Naive thymus-derived CD8-positive, alpha-beta T cell (primary cell): ENCODE measurements around the gene RFWD3. TPM values are rescaled to one million over a fixed set of nuclear protein-coding genes. Genes with fewer than 3 reads are reported as not detected.

Experiments used
- ATAC-seq, 2 donors: fragments of 150-1000 bp; cut with Tn5 transposase in 1 of 2; sonication (Bioruptor Pico), chemical (Tn5 transposase) in 1 of 2; 1 replicate in 1 of 2; 2 replicates in 1 of 2; pipeline ENCODE4 v1.10.0; 2021; ENCODE audit warnings: mild to moderate bottlenecking in 2 of 2, moderate library complexity in 2 of 2
- POLR2A ChIA-PET: fragments of 350-600 bp; sonication (Branson Sonifier 250); formaldehyde crosslinking; loops from one replicate; lab custom pipeline; 2021; ENCODE audit warnings: antibody characterized with exemption; lab: Charles Lee
- DNase-seq, 10 donors: peaks; one replicate each; pipeline versions ENCODE4 v3.0.0 to v3.0.0-alpha.2; 2020 to 2022
- H3K27ac Mint-ChIP-seq, 10 donors: one replicate each; pipeline ENCODE4 v1.8.0; 2020 to 2022; ENCODE audit warnings: mild to moderate bottlenecking in 10 of 10, mixed read lengths in 10 of 10, moderate library complexity in 4 of 10, inconsistent platforms in 1 of 10
- H3K27me3 Mint-ChIP-seq, 5 donors: one replicate each; pipeline ENCODE4 v1.8.0; 2021 to 2022; ENCODE audit warnings: mixed read lengths in 5 of 5
- H3K36me3 Mint-ChIP-seq, 3 donors: one replicate each; pipeline ENCODE4 v1.8.0; 2020 to 2022; ENCODE audit warnings: mixed read lengths in 3 of 3, mild to moderate bottlenecking in 2 of 3, inconsistent platforms in 1 of 3
- H3K4me1 Mint-ChIP-seq, 4 donors: one replicate each; pipeline ENCODE4 v1.8.0; 2021 to 2022; ENCODE audit warnings: mixed read lengths in 4 of 4
- H3K4me3 Mint-ChIP-seq, 10 donors: one replicate each; pipeline ENCODE4 v1.8.0; 2020 to 2022; ENCODE audit warnings: mild to moderate bottlenecking in 10 of 10, mixed read lengths in 10 of 10, moderate library complexity in 6 of 10, inconsistent platforms in 1 of 10
- H3K9me3 Mint-ChIP-seq, 9 donors: one replicate each; pipeline ENCODE4 v1.8.0; 2020 to 2022; ENCODE audit warnings: mixed read lengths in 9 of 9, mild to moderate bottlenecking in 3 of 9, inconsistent platforms in 1 of 9, moderate library complexity in 1 of 9
- polyA plus RNA-seq, 3 donors: library from polyadenylated mRNA; unstranded; fragments of 300-500 nt; fragmentation: Illumina TruSeq; gene quantifications; one replicate each; pipeline ENCODE4 v1.2.3, GENCODE V29; 2021
- total RNA-seq, 8 experiments: library from RNA in 2 of 8; stranded (reverse) in 2 of 8; gene quantifications; one replicate each; pipeline ENCODE4 v1.2.3 and lab custom pipeline; 2021 to 2026

RFWD3 gene
- total and polyA plus RNA-seq, 5 experiments from 2014 or later, result 11.3 to 52.3 (median 22.6) TPM

GRCh38 chr16:74635303-74635702 lies 31.4 kb downstream of the RFWD3 start:
- Mint-ChIP-seq H3K27ac (peak overlapping the region in 1 of 10 donors; percentile 55), H3K36me3 (peaks cover 0 to 81% (median 10%) of the 10 kb centered on the region in 3 donors), H3K4me1 (no peaks in the 10 kb centered on the region), H3K27me3 (no peaks in the 10 kb centered on the region), H3K9me3 (no peaks in the 10 kb centered on the region), H3K4me3 (no peak overlapping the region)
- ATAC-seq (no peak), DNase-seq (no peak)
- POLR2A ChIA-PET, result no interaction called here

GRCh38 chr16:74633686-74634085 lies 33.0 kb downstream of the RFWD3 start:
- POLR2A ChIA-PET, result interaction anchor here (0.5 kb wide), 1 partner anchor 81 kb away, joined by 3 read pairs; no protein-coding TSS in a partner anchor
- Mint-ChIP-seq H3K9me3 (no peaks in the 10 kb centered on the region), H3K27me3 (no peaks in the 10 kb centered on the region), H3K36me3 (peaks cover 0 to 84% (median 10%) of the 10 kb centered on the region in 3 donors), H3K4me1 (no peaks in the 10 kb centered on the region), H3K4me3 (no peak overlapping the region), H3K27ac (no peak overlapping the region)
- no peak for DNase-seq
- ATAC-seq, result no peak

- Mint-ChIP-seq H3K36me3 (peaks cover 0 to 97% (median 8%) of the 10 kb centered on the region in 3 donors), H3K27me3 (no peaks in the 10 kb centered on the region)
- no peak for ATAC-seq
Measured at GRCh38 chr16:74627506-74628220, 39.0 kb downstream of the RFWD3 start.

GRCh38 chr16:74626741-74627416 lies 39.8 kb downstream of the RFWD3 start:
- peaks cover 0 to 98% (median 7%) of the 10 kb centered on the region in 3 donors for H3K36me3 Mint-ChIP-seq

More at GRCh38 chr16:74627506-74628220, 39.0 kb downstream of the RFWD3 start:
- H3K27ac Mint-ChIP-seq, result peak overlapping the region in 8 of 10 donors; percentile 3 to 86 (median 40)
- no peak for DNase-seq
- POLR2A ChIA-PET, result no interaction called here
- H3K9me3 Mint-ChIP-seq, result no peaks in the 10 kb centered on the region
- H3K4me1 Mint-ChIP-seq, result peaks cover 4 to 14% (median 6%) of the 10 kb centered on the region in 4 donors
- H3K4me3 Mint-ChIP-seq, result no peak overlapping the region

GRCh38 chr16:74625500-74626350 lies 41.0 kb downstream of the RFWD3 start:
- H3K36me3 Mint-ChIP-seq, result peaks cover 0 to 100% (median 10%) of the 10 kb centered on the region in 3 donors
- H3K27me3 Mint-ChIP-seq, result no peaks in the 10 kb centered on the region
- no peak for ATAC-seq
- no peak overlapping the region for H3K4me3 Mint-ChIP-seq
- H3K27ac Mint-ChIP-seq, result peak overlapping the region in 6 of 10 donors; percentile 3 to 50 (median 20)
- H3K4me1 Mint-ChIP-seq, result peaks cover 4 to 14% (median 6%) of the 10 kb centered on the region in 4 donors
- POLR2A ChIA-PET, result no interaction called here
- H3K9me3 Mint-ChIP-seq, result no peaks in the 10 kb centered on the region
- DNase-seq, result no peak

More at GRCh38 chr16:74626741-74627416, 39.8 kb downstream of the RFWD3 start:
- Mint-ChIP-seq H3K4me1 (peaks cover 4 to 14% (median 6%) of the 10 kb centered on the region in 4 donors), H3K27ac (peak overlapping the region in 7 of 10 donors; percentile 3 to 79 (median 27)), H3K4me3 (no peak overlapping the region), H3K9me3 (no peaks in the 10 kb centered on the region), H3K27me3 (no peaks in the 10 kb centered on the region)
- no peak for DNase-seq
- ATAC-seq, result no peak
- POLR2A ChIA-PET, result no interaction called here

GRCh38 chr16:74623839-74624235 lies 42.8 kb downstream of the RFWD3 start:
- no peaks in the 10 kb centered on the region for H3K9me3 Mint-ChIP-seq
- no peak overlapping the region for H3K4me3 Mint-ChIP-seq
- POLR2A ChIA-PET, result no interaction called here
- H3K36me3 Mint-ChIP-seq, result peaks cover 0 to 93% (median 7%) of the 10 kb centered on the region in 3 donors
- H3K4me1 Mint-ChIP-seq, result peaks cover 4 to 14% (median 6%) of the 10 kb centered on the region in 4 donors
- no peaks in the 10 kb centered on the region for H3K27me3 Mint-ChIP-seq
- H3K27ac Mint-ChIP-seq, result peak overlapping the region in 5 of 10 donors; percentile 7 to 78 (median 43)
- ATAC-seq (no peak), DNase-seq (no peak)

- DNase-seq, result peak in 4 of 10 donors; percentile 19 to 59 (median 54)
- POLR2A ChIA-PET, result interaction anchor here (1.1 to 1.3 kb wide), 2 partner anchors 17 to 43 kb away, joined by 3 to 5 read pairs; partner anchors contain the start of genes GLG1 and RFWD3
- H3K4me3 Mint-ChIP-seq, result no peak overlapping the region
- H3K4me1 Mint-ChIP-seq, result peaks cover 4 to 14% (median 6%) of the 10 kb centered on the region in 4 donors
- peak; percentile 49 to 53 for ATAC-seq
- H3K36me3 Mint-ChIP-seq, result peaks cover 0 to 89% (median 7%) of the 10 kb centered on the region in 3 donors
- H3K27ac Mint-ChIP-seq, result peak overlapping the region in 5 of 10 donors; percentile 33 to 84 (median 69)
- H3K27me3 Mint-ChIP-seq, result no peaks in the 10 kb centered on the region
- no peaks in the 10 kb centered on the region for H3K9me3 Mint-ChIP-seq
Measured at GRCh38 chr16:74623214-74623838, 43.4 kb downstream of the RFWD3 start.

GRCh38 chr16:74622005-74622404 lies 44.7 kb downstream of the RFWD3 start:
- Mint-ChIP-seq H3K4me1 (peaks cover 7 to 13% (median 11%) of the 10 kb centered on the region in 4 donors), H3K4me3 (no peak overlapping the region), H3K27ac (peak overlapping the region in 1 of 10 donors; percentile 2), H3K9me3 (no peaks in the 10 kb centered on the region), H3K36me3 (peaks cover 0 to 83% (median 7%) of the 10 kb centered on the region in 3 donors), H3K27me3 (no peaks in the 10 kb centered on the region)
- no peak for DNase-seq
- POLR2A ChIA-PET, result interaction anchor here (1.3 kb wide), 1 partner anchor 15 kb away, joined by 3 read pairs; the partner anchor contains the start of gene GLG1
- ATAC-seq, result no peak

- H3K27me3 Mint-ChIP-seq, result no peaks in the 10 kb centered on the region
- POLR2A ChIA-PET, result interaction anchor here (0.6 to 1.5 kb wide), 4 partner anchors 9 to 122 kb away, joined by 3 to 8 read pairs (median 3); partner anchors contain the start of gene GLG1
- H3K4me1 Mint-ChIP-seq, result peaks cover 3 to 8% (median 6%) of the 10 kb centered on the region in 4 donors
- ATAC-seq (no peak), DNase-seq (no peak)
- H3K9me3 Mint-ChIP-seq, result no peaks in the 10 kb centered on the region
- peaks cover 0 to 43% (median 4%) of the 10 kb centered on the region in 3 donors for H3K36me3 Mint-ChIP-seq
- peak overlapping the region in 8 of 10 donors; percentile 2 to 78 (median 56) for H3K27ac Mint-ChIP-seq
- H3K4me3 Mint-ChIP-seq, result no peak overlapping the region
Measured at GRCh38 chr16:74617206-74617788, 49.4 kb downstream of the RFWD3 start.

- H3K4me3 Mint-ChIP-seq, result no peak overlapping the region
- no peaks in the 10 kb centered on the region for H3K9me3 Mint-ChIP-seq
- H3K27ac Mint-ChIP-seq, result peak overlapping the region in 1 of 10 donors; percentile 31
- POLR2A ChIA-PET, result interaction anchor here (0.9 kb wide), 1 partner anchor 10 kb away, joined by 4 read pairs; no protein-coding TSS in a partner anchor
- H3K27me3 Mint-ChIP-seq, result no peaks in the 10 kb centered on the region
- H3K36me3 Mint-ChIP-seq, result peaks cover 0 to 7% (median 0%) of the 10 kb centered on the region in 3 donors
- no peak for ATAC-seq
- H3K4me1 Mint-ChIP-seq, result peaks cover 12 to 31% (median 24%) of the 10 kb centered on the region in 4 donors
- no peak for DNase-seq
Measured at GRCh38 chr16:74611721-74612120, 55.0 kb downstream of the RFWD3 start.

- peak; percentile 45 to 46 for ATAC-seq
- POLR2A ChIA-PET, result interaction anchor here (0.7 to 3.2 kb wide), 3 partner anchors 11 to 58 kb away, joined by 3 to 20 read pairs (median 3); partner anchors contain the start of gene RFWD3
- Mint-ChIP-seq H3K27ac (peak overlapping the region; percentile 49 to 98 (median 90)), H3K9me3 (no peaks in the 10 kb centered on the region), H3K4me3 (peak overlapping the region; percentile 33 to 83 (median 73)), H3K4me1 (peaks cover 23 to 51% (median 48%) of the 10 kb centered on the region in 4 donors), H3K27me3 (no peaks in the 10 kb centered on the region), H3K36me3 (peaks cover 0 to 6% (median 0%) of the 10 kb centered on the region in 3 donors)
- peak in 9 of 10 donors; percentile 33 to 78 (median 74) for DNase-seq
Measured at GRCh38 chr16:74608944-74609343, 57.7 kb downstream of the RFWD3 start.
